ENCODE data around the gene AKT2. TPM values are rescaled to one million over a fixed set of nuclear protein-coding genes. Genes with fewer than 3 reads are reported as not detected.

AKT2 gene
- total and polyA plus RNA-seq, 10 of the 15 experiments (the other 5 are each of a cell fraction or from before 2014, with no cell fraction given) = 1.0 to 185 (median 71.5) TPM

- TF ChIP-seq IKZF1 (conservative IDR thresholded peaks at IDR 0.05) = no peak
- no peak for TF ChIP-seq KLF5 (IDR thresholded peaks at IDR 0.05; ENCODE audit: partially characterized antibody)
Observed at GRCh38 chr19:40298026-40298425, 12.9 kb upstream of the AKT2 start (continued).

GRCh38 chr19:40294560-40294959 lies 9.4 kb upstream of the AKT2 start:
- no peak overlapping the region for H3K27ac ChIP-seq (ENCODE audit: control insufficient read depth, insufficient read depth)
- H3K9ac ChIP-seq (ENCODE audit: control insufficient read depth, insufficient read depth, low read length) = no peak overlapping the region
- intact Hi-C loops (cut with micrococcal nuclease; ENCODE audit: unreplicated experiment) (no loop called here), in situ Hi-C loops (cut with MboI) (no loop called here)
- no peak for TF ChIP-seq EGR1 (IDR thresholded peaks at IDR 0.05; ENCODE audit: borderline replicate concordance in 1 of 2, low read depth in 2 of 2, low read length in 2 of 2)
- TF ChIP-seq CREM (IDR thresholded peaks at IDR 0.05; ENCODE audit: low read depth) = no peak
- TF ChIP-seq TAF1 (IDR thresholded peaks at IDR 0.05; ENCODE audit: borderline replicate concordance, low read depth, low read length) = no peak
- no peak for TF ChIP-seq HDGF (IDR thresholded peaks at IDR 0.05)
- TF ChIP-seq POLR2A (IDR thresholded peaks at IDR 0.05; ENCODE audit: low read depth, low read length) = no peak
- TF ChIP-seq RCOR1 (conservative IDR thresholded peaks at IDR 0.05; ENCODE audit: low read depth, low read length) = no peak
- TF ChIP-seq TCF7 (IDR thresholded peaks at IDR 0.05; ENCODE audit: borderline replicate concordance) = no peak
- TF ChIP-seq NBN (IDR thresholded peaks at IDR 0.05) = no peak
- no peak for TF ChIP-seq NR2C1 (IDR thresholded peaks at IDR 0.05)
- TF ChIP-seq NRF1 (conservative IDR thresholded peaks at IDR 0.05; ENCODE audit: low read depth, low read length) = no peak
- no peak for TF ChIP-seq MTA2 (IDR thresholded peaks at IDR 0.05; ENCODE audit: low read depth)
- TF ChIP-seq ATF7 (IDR thresholded peaks at IDR 0.05; ENCODE audit: low read depth) = no peak
- no peak for TF ChIP-seq BCLAF1 (IDR thresholded peaks at IDR 0.05)
- TF ChIP-seq BCL11A (IDR thresholded peaks at IDR 0.05; ENCODE audit: low read depth, low read length) = no peak
- no peak for TF ChIP-seq PAX5 (IDR thresholded peaks at IDR 0.05; ENCODE audit: borderline replicate concordance, low read depth, low read length)
- no peak for TF ChIP-seq RAD21 (IDR thresholded peaks at IDR 0.05; ENCODE audit: insufficient read depth, low read depth, low read length)
- no peak for TF ChIP-seq SUPT20H (IDR thresholded peaks at IDR 0.05; ENCODE audit: borderline replicate concordance, control insufficient read depth, low read depth, low read length)
- TF ChIP-seq LARP7 (IDR thresholded peaks at IDR 0.05) = no peak
- TF ChIP-seq RUNX3 (IDR thresholded peaks at IDR 0.05; ENCODE audit: low read length) = no peak
- BruUV-seq (replicated peaks) = no TSS peak
- SMC1A ChIA-PET (ENCODE audit: uncharacterized antibody, unreplicated experiment) = interaction anchor here (1.7 kb wide), 1 partner anchor 10 kb away, joined by 7 read pairs; no protein-coding TSS in a partner anchor
- FAIRE-seq (no peak), ATAC-seq (no peak), DNase-seq (ENCODE audit: low read depth, low spot score) (no peak)
- CTCF ChIA-PET = no interaction called here
- no peaks in the 10 kb centered on the region for H3K27me3 ChIP-seq (replicated peaks in 1 of 2; ENCODE audit: control insufficient read depth in 2 of 2, insufficient read depth in 2 of 2, low read length in 1 of 2)
- WGBS (ENCODE audit: insufficient coverage, insufficient replicate concordance, low lambda C conversion rate, missing lambda C conversion rate) = 80% methylated on average over 6 of the region's 6 CpGs
- POLR2A ChIA-PET = no interaction called here
- H3K9me3 ChIP-seq (replicated peaks; ENCODE audit: control insufficient read depth, insufficient read depth, low read length) = no peaks in the 10 kb centered on the region
- no peak overlapping the region for H2AFZ ChIP-seq (ENCODE audit: control insufficient read depth, low read depth, low read length)
- H3K4me2 ChIP-seq (ENCODE audit: control insufficient read depth, insufficient read depth) = no peak overlapping the region
- H3K79me2 ChIP-seq (ENCODE audit: control insufficient read depth, insufficient read depth, low read length) = no peaks in the 10 kb centered on the region
- H3K4me3 ChIP-seq = no peak overlapping the region
- no peaks in the 10 kb centered on the region for H4K20me1 ChIP-seq (ENCODE audit: control insufficient read depth, insufficient read depth)
- RAD21 ChIA-PET (ENCODE audit: unreplicated experiment) = no interaction called here
- no peaks in the 10 kb centered on the region for H3K36me3 ChIP-seq (ENCODE audit: control insufficient read depth in 2 of 2, insufficient read depth in 2 of 2, low read length in 1 of 2)
- H3K4me1 ChIP-seq (ENCODE audit: control insufficient read depth, insufficient read depth, low read length) = no peaks in the 10 kb centered on the region

Data from GM12878 (cell line).